Neutrophil (primary cell): ENCODE results near the gene SENP8.

Source experiments
- H3K27ac ChIP-seq: fragments of 200-600 bp; sonication (generic); 2 replicates; pipeline ENCODE4 v1.5.1; 2016; ENCODE audit warnings: mild to moderate bottlenecking, moderate library complexity
- H3K27me3 ChIP-seq: fragments of 200-600 bp; sonication (generic); 2 replicates; pipeline ENCODE4 v1.6.0; 2016; ENCODE audit warnings: mild to moderate bottlenecking
- H3K36me3 ChIP-seq: fragments of 200-600 bp; sonication (generic); 2 replicates; pipeline ENCODE4 v1.5.1; 2017
- H3K4me1 ChIP-seq, 2 experiments: fragments of 200-600 bp in 1 of 2; sonication (generic) in 1 of 2; 1 replicate in 1 of 2; 2 replicates in 1 of 2; pipeline versions ENCODE4 v1.5.1 to v1.6.1; 2013 to 2016; ENCODE audit warnings: low read depth in 1 of 2, low read length in 1 of 2, mild to moderate bottlenecking in 1 of 2, moderate library complexity in 1 of 2; ENCODE audit not compliant: control insufficient read depth in 1 of 2, insufficient read depth in 1 of 2
- H3K4me3 ChIP-seq, 2 experiments: fragments of 200-600 bp in 1 of 2; sonication (generic) in 1 of 2; 1 replicate in 1 of 2; 2 replicates in 1 of 2; pipeline ENCODE4 v1.5.1; 2013 to 2016; ENCODE audit warnings: low read depth in 1 of 2, low read length in 1 of 2, mild to moderate bottlenecking in 1 of 2, moderate library complexity in 1 of 2
- H3K9me3 ChIP-seq: fragments of 200-600 bp; sonication (generic); 2 replicates; pipeline ENCODE4 v1.5.1; 2016
- TF ChIP-seq, protein P1 (sequence below): fragments of 200-600 bp; sonication (generic); IDR thresholded peaks from 2 replicates; pipeline ENCODE4 v1.5.1; 2016; ENCODE audit warnings: antibody characterized with exemption

Gene SENP8

DNA sequence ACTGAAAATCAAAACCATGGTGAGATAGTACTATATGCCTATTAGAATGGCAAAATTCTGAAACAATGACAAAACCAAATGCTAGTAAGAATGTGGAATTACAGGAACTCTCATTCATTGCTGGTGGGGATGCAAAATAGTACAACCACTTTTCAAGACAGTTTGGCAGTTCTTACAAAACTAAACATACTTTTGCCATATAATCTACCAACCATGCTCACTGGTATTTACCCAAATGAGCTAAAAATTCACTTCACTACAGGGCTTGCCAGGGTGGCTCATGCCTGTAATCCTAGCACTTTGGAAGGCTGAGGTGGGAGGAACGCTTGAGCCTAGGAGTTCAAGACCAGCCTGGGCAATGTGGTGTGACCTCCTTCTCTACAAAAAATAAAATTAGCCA is 40.3 kb upstream of the SENP8 start:
- TF ChIP-seq, protein P1, sequence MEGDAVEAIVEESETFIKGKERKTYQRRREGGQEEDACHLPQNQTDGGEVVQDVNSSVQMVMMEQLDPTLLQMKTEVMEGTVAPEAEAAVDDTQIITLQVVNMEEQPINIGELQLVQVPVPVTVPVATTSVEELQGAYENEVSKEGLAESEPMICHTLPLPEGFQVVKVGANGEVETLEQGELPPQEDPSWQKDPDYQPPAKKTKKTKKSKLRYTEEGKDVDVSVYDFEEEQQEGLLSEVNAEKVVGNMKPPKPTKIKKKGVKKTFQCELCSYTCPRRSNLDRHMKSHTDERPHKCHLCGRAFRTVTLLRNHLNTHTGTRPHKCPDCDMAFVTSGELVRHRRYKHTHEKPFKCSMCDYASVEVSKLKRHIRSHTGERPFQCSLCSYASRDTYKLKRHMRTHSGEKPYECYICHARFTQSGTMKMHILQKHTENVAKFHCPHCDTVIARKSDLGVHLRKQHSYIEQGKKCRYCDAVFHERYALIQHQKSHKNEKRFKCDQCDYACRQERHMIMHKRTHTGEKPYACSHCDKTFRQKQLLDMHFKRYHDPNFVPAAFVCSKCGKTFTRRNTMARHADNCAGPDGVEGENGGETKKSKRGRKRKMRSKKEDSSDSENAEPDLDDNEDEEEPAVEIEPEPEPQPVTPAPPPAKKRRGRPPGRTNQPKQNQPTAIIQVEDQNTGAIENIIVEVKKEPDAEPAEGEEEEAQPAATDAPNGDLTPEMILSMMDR = no peak
- no peaks in the 10 kb centered on the region for H3K4me1 ChIP-seq
- no peaks in the 10 kb centered on the region for H3K27me3 ChIP-seq
- no peak overlapping the region for H3K27ac ChIP-seq
- H3K4me3 ChIP-seq = no peak overlapping the region
- no peaks in the 10 kb centered on the region for H3K36me3 ChIP-seq
- H3K9me3 ChIP-seq = no peaks in the 10 kb centered on the region

DNA sequence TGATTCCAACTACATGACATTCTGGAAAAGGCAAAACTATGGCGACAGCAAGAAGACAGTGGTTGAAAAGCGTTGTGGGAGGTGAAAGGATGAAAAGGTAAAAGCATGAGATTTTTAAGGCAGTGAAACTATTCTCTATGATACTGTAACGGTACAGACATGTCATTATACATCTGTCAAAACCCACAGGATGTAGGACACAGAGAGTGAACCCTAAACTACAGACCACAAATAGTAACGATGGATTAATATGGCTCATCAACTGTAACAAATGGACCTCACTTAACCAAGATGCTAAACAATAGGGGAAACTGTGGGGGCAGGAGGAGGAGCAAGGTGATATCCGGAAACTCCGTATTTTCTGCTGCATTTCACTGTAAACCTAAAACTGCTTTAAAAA is 39.3 kb upstream of the SENP8 start:
- H3K4me3 ChIP-seq = no peak overlapping the region
- H3K36me3 ChIP-seq = no peaks in the 10 kb centered on the region
- no peaks in the 10 kb centered on the region for H3K27me3 ChIP-seq
- TF ChIP-seq, protein P1 = no peak
- H3K4me1 ChIP-seq = no peaks in the 10 kb centered on the region
- no peaks in the 10 kb centered on the region for H3K9me3 ChIP-seq
- no peak overlapping the region for H3K27ac ChIP-seq

GRCh38 chr15:72082176-72082575 is 36.0 kb upstream of the SENP8 start:
- Histone ChIP-seq H3K4me1 (no peaks in the 10 kb centered on the region), H3K9me3 (no peaks in the 10 kb centered on the region), H3K36me3 (no peaks in the 10 kb centered on the region), H3K27me3 (no peaks in the 10 kb centered on the region), H3K27ac (no peak overlapping the region), H3K4me3 (no peak overlapping the region)
- TF ChIP-seq, protein P1 = no peak

GRCh38 chr15:72086010-72086697 is 32.0 kb upstream of the SENP8 start:
- no peak overlapping the region for H3K4me3 ChIP-seq
- H3K36me3 ChIP-seq = no peaks in the 10 kb centered on the region
- no peaks in the 10 kb centered on the region for H3K9me3 ChIP-seq
- no peak overlapping the region for H3K27ac ChIP-seq
- no peaks in the 10 kb centered on the region for H3K27me3 ChIP-seq
- TF ChIP-seq, protein P1 = no peak
- H3K4me1 ChIP-seq = no peaks in the 10 kb centered on the region

- H3K9me3 ChIP-seq = no peaks in the 10 kb centered on the region
- no peaks in the 10 kb centered on the region for H3K27me3 ChIP-seq
- no peaks in the 10 kb centered on the region for H3K4me1 ChIP-seq
- no peak overlapping the region for H3K27ac ChIP-seq
- no peaks in the 10 kb centered on the region for H3K36me3 ChIP-seq
- no peak overlapping the region for H3K4me3 ChIP-seq
- TF ChIP-seq, protein P1 = no peak
Observed at GRCh38 chr15:72086920-72087648, 31.1 kb upstream of the SENP8 start.
